SU-DHL-6 (cell line): ENCODE measurements around the gene LGR4.

Experiments
- H2AFZ ChIP-seq: fragments of 200-600 bp; sonication (generic); 2 replicates; pipeline ENCODE4 v1.6.1; 2014; ENCODE audit warnings: low read depth, mild to moderate bottlenecking, moderate library complexity, mixed read lengths, antibody characterized with exemption, low read length; ENCODE audit not compliant: severe bottlenecking
- H3F3A ChIP-seq: fragments of 200-600 bp; shearing (Covaris generic); 2 replicates; pipeline ENCODE4 v1.6.0; 2016; ENCODE audit warnings: antibody characterized with exemption, mild to moderate bottlenecking; ENCODE audit not compliant: insufficient read depth
- H3K27ac ChIP-seq: fragments of 200-600 bp; sonication (generic); 2 replicates; pipeline ENCODE4 v1.5.1; 2016; ENCODE audit warnings: low read depth, mild to moderate bottlenecking, low read length, moderate library complexity, mixed read lengths
- H3K27me3 ChIP-seq: fragments of 200-600 bp; sonication (generic), shearing (Covaris generic); 2 replicates; pipeline ENCODE4 v1.6.0; 2014; ENCODE audit warnings: mild to moderate bottlenecking, low read length
- H3K36me3 ChIP-seq: fragments of 200-600 bp; sonication (generic); 2 replicates; pipeline ENCODE4 v1.6.1; 2014; ENCODE audit warnings: mild to moderate bottlenecking, low read length, mixed read lengths
- H3K4me2 ChIP-seq: fragments of 300-600, 200-600 bp; shearing (Covaris generic), sonication (generic); 2 replicates; pipeline ENCODE4 v1.6.0; 2014; ENCODE audit warnings: low read length, low read depth, mild to moderate bottlenecking; ENCODE audit not compliant: poor library complexity, severe bottlenecking
- H3K4me3 ChIP-seq: fragments of 200-600 bp; sonication (generic); 2 replicates; pipeline ENCODE4 v1.5.1; 2014; ENCODE audit warnings: antibody characterized with exemption, low read length, mild to moderate bottlenecking, mixed read lengths; ENCODE audit not compliant: insufficient read depth, poor library complexity, severe bottlenecking
- H3K79me2 ChIP-seq: fragments of 200-600 bp; sonication (generic); 2 replicates; pipeline ENCODE4 v1.6.1; 2014; ENCODE audit warnings: mild to moderate bottlenecking, low read length, moderate library complexity; ENCODE audit not compliant: insufficient read depth
- H3K9ac ChIP-seq: fragments of 200-600 bp; sonication (generic); 2 replicates; pipeline ENCODE4 v1.7.0; 2014; ENCODE audit warnings: mild to moderate bottlenecking, low read length
- H3K9me2 ChIP-seq: fragments of 200-600 bp; sonication (generic); replicated peaks from 2 replicates; pipeline ENCODE4 v1.6.1; 2014; ENCODE audit warnings: low read length; ENCODE audit not compliant: insufficient read depth
- H3K9me3 ChIP-seq: fragments of 200-600 bp; sonication (generic); 2 replicates; pipeline ENCODE4 v1.6.1; 2014; ENCODE audit warnings: low read length, mixed read lengths; ENCODE audit not compliant: insufficient read depth
- H4K20me1 ChIP-seq: fragments of 200-600 bp; sonication (generic); 2 replicates; pipeline ENCODE4 v1.6.1; 2014; ENCODE audit warnings: low read depth, mild to moderate bottlenecking, antibody characterized with exemption, low read length, moderate library complexity, mixed read lengths
- CTCF ChIP-seq: fragments of 200-600 bp; sonication (generic); IDR thresholded peaks from one replicate; pipeline ENCODE4 v1.5.1; 2017; ENCODE audit warnings: antibody characterized with exemption, mild to moderate bottlenecking, low read length, moderate library complexity; ENCODE audit not compliant: insufficient read depth, poor library complexity, severe bottlenecking
- EZH2phosphoT487 ChIP-seq: fragments of 200-600 bp; sonication (generic), shearing (Covaris generic); conservative IDR thresholded peaks from 2 replicates; pipeline ENCODE4 v1.6.1; 2018; ENCODE audit warnings: mild to moderate bottlenecking, antibody characterized with exemption, low read length, moderate library complexity, mixed read lengths

LGR4 gene

DNA sequence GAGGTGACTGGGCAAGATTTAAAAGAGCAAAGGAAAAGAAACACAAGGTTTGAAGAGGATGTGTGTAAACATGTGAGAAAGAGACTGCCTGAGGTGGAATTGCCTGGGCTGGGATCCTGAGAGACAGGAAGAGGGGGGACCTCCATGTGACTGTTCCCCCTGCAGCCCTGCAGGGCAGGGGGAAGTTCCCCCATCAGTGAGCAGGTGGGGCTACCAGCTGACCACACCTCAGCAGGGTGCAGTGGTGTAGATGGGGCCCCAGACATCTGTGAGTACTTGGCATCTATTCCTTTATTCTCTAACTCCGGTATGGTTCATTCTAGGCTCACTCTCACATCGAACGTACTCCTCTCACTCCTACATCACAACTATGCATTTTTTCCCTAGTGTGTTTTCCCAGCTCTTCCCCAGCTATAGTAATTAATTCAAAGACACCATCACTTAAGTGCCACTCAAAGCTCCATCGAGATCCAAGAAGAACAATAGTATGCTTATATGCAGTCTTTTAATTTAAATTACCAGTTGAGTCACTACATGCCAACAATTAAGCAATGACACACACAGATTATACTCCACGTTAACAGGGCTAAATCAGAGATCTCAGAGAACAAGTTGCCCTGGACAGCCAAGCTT, 42.7 kb downstream of the LGR4 start:
- no peaks in the 10 kb centered on the region for H3K36me3 ChIP-seq
- no peak overlapping the region for H3K9ac ChIP-seq
- no peak overlapping the region for H3K4me3 ChIP-seq
- H3K79me2 ChIP-seq: no peaks in the 10 kb centered on the region
- no peak overlapping the region for H3K4me2 ChIP-seq
- H4K20me1 ChIP-seq: no peaks in the 10 kb centered on the region
- no peaks in the 10 kb centered on the region for H3K9me3 ChIP-seq
- no peaks in the 10 kb centered on the region for H3K27me3 ChIP-seq
- no peaks in the 10 kb centered on the region for H3K9me2 ChIP-seq
- H3F3A ChIP-seq: no peaks in the 10 kb centered on the region
- H3K27ac ChIP-seq: no peak overlapping the region
- no peak for TF ChIP-seq EZH2phosphoT487
- TF ChIP-seq CTCF: no peak
- H2AFZ ChIP-seq: no peak overlapping the region

DNA sequence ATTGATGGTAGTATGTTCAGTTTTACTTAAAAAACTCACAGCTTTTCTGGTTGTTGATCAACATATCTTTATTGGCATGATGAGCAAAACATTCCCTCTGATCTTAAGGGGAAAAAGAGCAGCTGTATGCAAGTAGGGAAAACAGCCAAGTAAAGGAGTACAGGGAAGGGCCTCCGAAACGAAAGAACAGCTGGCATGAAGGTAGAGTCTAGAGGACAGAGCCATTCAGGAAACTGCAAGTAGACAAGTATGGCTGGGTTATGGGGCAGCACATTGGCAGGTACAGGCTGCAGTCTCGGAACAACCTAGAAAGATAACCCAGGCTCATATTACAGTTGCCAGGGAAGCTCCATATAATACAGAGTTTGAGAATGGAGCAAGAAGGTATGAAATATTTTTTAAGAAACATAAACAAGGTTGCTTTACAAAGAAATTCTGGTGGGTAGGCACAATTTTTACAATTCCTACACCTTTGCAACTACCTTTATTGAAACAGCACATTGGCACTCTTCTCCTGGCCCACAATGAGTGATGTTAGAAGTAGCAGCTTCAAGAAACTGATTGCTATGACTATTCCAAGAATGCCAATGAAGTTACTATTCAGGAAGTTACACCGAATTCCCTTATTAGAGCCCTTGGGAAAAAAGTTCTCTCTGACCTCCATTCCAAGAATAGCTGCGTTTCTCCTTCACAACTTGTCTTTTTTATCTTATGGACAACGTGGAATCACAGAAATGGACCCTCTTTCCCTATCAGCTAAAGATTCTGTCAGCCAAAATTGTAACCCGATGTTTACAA, 45.2 kb downstream of the LGR4 start:
- Histone ChIP-seq H2AFZ (no peak overlapping the region), H3K4me2 (no peak overlapping the region), H3K9me2 (no peaks in the 10 kb centered on the region), H3K27ac (no peak overlapping the region), H3K36me3 (no peaks in the 10 kb centered on the region), H3K4me3 (no peak overlapping the region), H4K20me1 (no peaks in the 10 kb centered on the region), H3K9ac (no peak overlapping the region), H3F3A (no peaks in the 10 kb centered on the region), H3K79me2 (no peaks in the 10 kb centered on the region), H3K9me3 (no peaks in the 10 kb centered on the region), H3K27me3 (no peaks in the 10 kb centered on the region)
- TF ChIP-seq CTCF: no peak
- TF ChIP-seq EZH2phosphoT487: no peak

GRCh38 chr11:27425814-27426213, 46.8 kb downstream of the LGR4 start:
- no peaks in the 10 kb centered on the region for H3F3A ChIP-seq
- no peak overlapping the region for H3K4me2 ChIP-seq
- H3K4me3 ChIP-seq: no peak overlapping the region
- H2AFZ ChIP-seq: no peak overlapping the region
- no peak overlapping the region for H3K27ac ChIP-seq
- no peaks in the 10 kb centered on the region for H4K20me1 ChIP-seq
- TF ChIP-seq EZH2phosphoT487: no peak
- no peak for TF ChIP-seq CTCF
- H3K27me3 ChIP-seq: no peaks in the 10 kb centered on the region
- H3K36me3 ChIP-seq: no peaks in the 10 kb centered on the region
- no peaks in the 10 kb centered on the region for H3K9me3 ChIP-seq
- no peak overlapping the region for H3K9ac ChIP-seq
- H3K79me2 ChIP-seq: no peaks in the 10 kb centered on the region
- no peaks in the 10 kb centered on the region for H3K9me2 ChIP-seq
